IMR-90 (cell line): Measurements from ENCODE around the gene SLC5A11. TPM values are rescaled to one million over a fixed set of nuclear protein-coding genes. Genes with fewer than 3 reads are reported as not detected.
"Not testable (repeated sequence)": the region's sequence is repeated elsewhere in the genome, so short reads cannot be mapped to it uniquely, and the experiment has no call there.

Experiments
- ATAC-seq: fragments of 200-7000 bp; cut with Tn5 transposase; 2 replicates; pipeline ENCODE4 v1.9.1; 2020; ENCODE audit warnings: low read depth, mild to moderate bottlenecking, moderate library complexity
- BruUV-seq: library from RNA; stranded (reverse); fragments of 400-500 nt; replicated peaks from 2 replicates; lab custom pipeline; 2021; lab: Mats Ljungman, UMichigan
- CTCF ChIA-PET: fragments of 300-600 bp; formaldehyde crosslinking; extraction: SDS; loops from one replicate; lab custom pipeline; 2021; ENCODE audit warnings: antibody characterized with exemption; lab: Yijun Ruan, JAX
- POLR2A ChIA-PET: fragments of 300-600 bp; sonication (Branson Sonifier 250); formaldehyde crosslinking; loops from one replicate; lab custom pipeline; 2022; ENCODE audit warnings: antibody characterized with exemption; ENCODE audit not compliant: unreplicated experiment; lab: Charles Lee
- DNase-seq: peaks from one replicate; pipeline ENCODE4 v3.0.0; 2013
- H2AFZ ChIP-seq: replicated peaks from 2 replicates; pipeline ENCODE3; 2013; ENCODE audit warnings: low read length, mild to moderate bottlenecking; ENCODE audit not compliant: poor library complexity
- H2AK5ac ChIP-seq: 2 replicates; pipeline ENCODE4 v1.6.1; 2013; ENCODE audit warnings: low read depth, low read length, inconsistent platforms
- H2AK9ac ChIP-seq: replicated peaks from 2 replicates; pipeline ENCODE3; 2013; ENCODE audit warnings: mild to moderate bottlenecking, low read depth, low read length, moderate library complexity; ENCODE audit not compliant: poor library complexity
- H2BK120ac ChIP-seq: 2 replicates; pipeline ENCODE4 v1.6.1; 2013; ENCODE audit warnings: low read depth, low read length, inconsistent platforms
- H2BK15ac ChIP-seq: 3 replicates; pipeline ENCODE4 v1.6.1; 2013; ENCODE audit warnings: low read depth, low read length, inconsistent platforms
- H2BK20ac ChIP-seq: 2 replicates; pipeline ENCODE4 v1.6.1; 2013; ENCODE audit warnings: low read depth, mild to moderate bottlenecking, inconsistent platforms, low read length, moderate library complexity
- H2BK5ac ChIP-seq: 2 replicates; pipeline ENCODE4 v1.6.1; 2013; ENCODE audit warnings: mild to moderate bottlenecking, low read depth, low read length, inconsistent platforms; ENCODE audit not compliant: poor library complexity, severe bottlenecking
- H3K14ac ChIP-seq: replicated peaks from 2 replicates; pipeline ENCODE4 v1.6.1; 2013; ENCODE audit warnings: low read depth, low read length, inconsistent platforms
- H3K18ac ChIP-seq: 2 replicates; pipeline ENCODE4 v1.6.1; 2013; ENCODE audit warnings: low read depth, low read length, control low read depth
- H3K23ac ChIP-seq: 2 replicates; pipeline ENCODE4 v1.6.1; 2013; ENCODE audit warnings: low read depth, low read length, inconsistent platforms
- H3K27ac ChIP-seq: 2 replicates; pipeline ENCODE4 v1.5.1; 2013; ENCODE audit warnings: mild to moderate bottlenecking, control low read depth, low read length; ENCODE audit not compliant: insufficient read depth
- H3K27me3 ChIP-seq: 2 replicates; pipeline ENCODE4 v1.6.1; 2013; ENCODE audit warnings: low read length; ENCODE audit not compliant: control insufficient read depth, insufficient read depth
- H3K36me3 ChIP-seq: 2 replicates; pipeline ENCODE4 v1.6.1; 2013; ENCODE audit warnings: low read length, mixed read lengths; ENCODE audit not compliant: control insufficient read depth, insufficient read depth
- H3K4ac ChIP-seq: 2 replicates; pipeline ENCODE4 v1.6.1; 2013; ENCODE audit warnings: low read depth, low read length, inconsistent platforms
- H3K4me1 ChIP-seq: 2 replicates; pipeline ENCODE4 v1.6.1; 2013; ENCODE audit warnings: low read length, mixed read lengths; ENCODE audit not compliant: control insufficient read depth, insufficient read depth
- H3K4me2 ChIP-seq: 2 replicates; pipeline ENCODE4 v1.6.1; 2013; ENCODE audit warnings: low read depth, mild to moderate bottlenecking, control low read depth, low read length, moderate library complexity
- H3K4me3 ChIP-seq: 2 replicates; pipeline ENCODE4 v1.5.1; 2013; ENCODE audit warnings: low read depth, mild to moderate bottlenecking, control low read depth, low read length, moderate library complexity; ENCODE audit not compliant: insufficient read depth
- H3K56ac ChIP-seq: 2 replicates; pipeline ENCODE4 v1.6.1; 2013; ENCODE audit warnings: low read length, inconsistent platforms; ENCODE audit not compliant: insufficient read depth; ENCODE audit errors: extremely low read depth
- H3K79me1 ChIP-seq, 2 experiments: 2 replicates each; pipeline ENCODE4 v1.6.1; 2013; ENCODE audit warnings: low read length in 2 of 2, inconsistent platforms in 1 of 2, low read depth in 1 of 2
- H3K9ac ChIP-seq: 2 replicates; pipeline ENCODE4 v1.6.1; 2013; ENCODE audit warnings: low read depth, low read length, control low read depth
- H3K9me1 ChIP-seq: 2 replicates; pipeline ENCODE4 v1.6.1; 2013; ENCODE audit warnings: low read length, inconsistent platforms; ENCODE audit not compliant: insufficient read depth
- H3K9me3 ChIP-seq: 2 replicates; pipeline ENCODE4 v1.6.1; 2013; ENCODE audit warnings: low read length; ENCODE audit not compliant: control insufficient read depth, insufficient read depth
- H4K20me1 ChIP-seq: 2 replicates; pipeline ENCODE4 v1.6.1; 2013; ENCODE audit warnings: low read length, inconsistent platforms; ENCODE audit not compliant: insufficient read depth
- H4K5ac ChIP-seq: 2 replicates; pipeline ENCODE4 v1.6.1; 2013; ENCODE audit warnings: mild to moderate bottlenecking, low read depth, low read length, control low read depth
- H4K8ac ChIP-seq, 2 experiments: 2 replicates each; pipeline ENCODE4 v1.6.1; 2013; ENCODE audit warnings: low read depth in 2 of 2, low read length in 2 of 2, control low read depth in 1 of 2, inconsistent platforms in 1 of 2
- H4K91ac ChIP-seq: 2 replicates; pipeline ENCODE4 v1.6.1; 2013; ENCODE audit warnings: low read depth, low read length, inconsistent platforms; ENCODE audit not compliant: insufficient read depth
- CEBPB ChIP-seq: IDR thresholded peaks from 2 replicates; pipeline ENCODE4 v1.6.1; 2012; ENCODE audit warnings: low read depth, low read length, improper control_type of control experiment
- MXI1 ChIP-seq: IDR thresholded peaks from 2 replicates; pipeline ENCODE4 v1.6.1; 2012; ENCODE audit warnings: low read depth, mild to moderate bottlenecking, low read length, moderate library complexity, borderline replicate concordance
- WGBS, 2 experiments: methylation state at CpG; one replicate each; pipeline versions ENCODE4 v1.1.5 to v1.1.7; 2013; ENCODE audit warnings: missing lambda C conversion rate in 2 of 2; ENCODE audit not compliant: insufficient read length in 1 of 2; ENCODE audit errors: extremely low coverage in 2 of 2; 5-methylcytosine and 5-hydroxymethylcytosine counted together
- dilution Hi-C: fragments of 300-500 bp; cut with HindIII; formaldehyde crosslinking; loops from one replicate; pipeline ENCODE4 v1.14.3; 2018; ENCODE audit warnings: low sequenced_read_pairs; ENCODE audit not compliant: unreplicated experiment
- in situ Hi-C: fragments of 300-500 bp; cut with MboI; formaldehyde crosslinking; loops from 3 replicates; pipeline ENCODE4 v1.14.3; 2019; ENCODE audit warnings: low sequenced_read_pairs, inconsistent platforms, mixed read lengths
- intact Hi-C: fragments of 100-400 bp; cut with micrococcal nuclease; formaldehyde crosslinking; loops from 2 replicates; pipeline ENCODE4 v1.10.0; 2022
- polyA plus RNA-seq, 3 experiments: library from polyadenylated mRNA; depleted of rRNA; stranded (reverse); fragments of >200 nt; gene quantifications; 2 replicates each; pipeline ENCODE4 v1.2.3, GENCODE V29; 2012; ENCODE audit warnings: low replicate concordance in 1 of 3
- total RNA-seq: library from RNA; depleted of rRNA; stranded (reverse); fragments of >200 nt; gene quantifications from 2 replicates; pipeline ENCODE4 v1.2.3, GENCODE V29; 2012

Gene SLC5A11
- total and polyA plus RNA-seq, 2 of the 4 experiments (the other 2 are of a cell fraction) = under 0.01 TPM; not detected in 1

DNA sequence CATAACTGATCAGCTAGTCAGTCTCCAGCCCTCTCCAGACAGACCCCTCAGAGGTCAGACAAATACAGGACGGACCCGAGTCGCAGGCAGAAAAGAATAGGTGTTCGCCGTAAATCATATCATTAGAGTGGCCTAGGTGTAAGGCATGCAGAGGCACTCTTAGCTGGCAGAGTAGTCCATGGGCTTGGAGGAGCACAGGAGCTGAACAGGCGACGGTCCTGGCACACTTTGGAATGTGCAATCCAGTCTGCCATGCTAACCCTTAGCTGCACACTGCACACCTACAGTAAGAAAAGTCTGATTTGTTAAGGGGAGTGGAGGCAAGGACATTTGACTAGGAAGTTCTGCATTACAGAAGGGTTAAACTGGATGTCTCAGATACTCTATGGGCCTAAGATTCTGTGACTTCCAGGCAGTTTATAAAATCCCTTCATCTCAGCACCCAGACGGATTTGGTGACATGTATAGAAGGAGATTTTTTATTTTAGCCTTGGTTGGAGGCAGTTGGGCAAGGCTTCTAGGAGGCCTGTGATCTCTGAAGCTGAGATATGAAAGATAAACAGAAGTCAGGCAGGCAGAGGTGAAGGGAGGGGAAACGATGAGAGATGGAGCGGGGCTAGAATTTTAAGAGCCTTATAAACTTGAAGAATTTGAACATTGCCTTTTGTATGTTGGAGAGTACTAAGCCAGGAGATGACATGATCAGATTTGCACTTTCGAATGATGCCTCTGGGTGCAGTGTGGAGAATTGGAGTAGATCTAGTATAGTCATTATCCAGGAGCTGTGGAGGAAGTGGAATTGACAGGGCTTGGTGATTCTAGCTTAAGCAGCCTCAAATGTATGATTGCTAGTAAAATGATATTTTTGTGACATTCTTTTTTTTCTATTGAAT lies 34.6 kb upstream of the SLC5A11 start:
- H3K36me3 ChIP-seq = peaks cover 58% of the 10 kb centered on the region
- no TSS peak for BruUV-seq
- H3K14ac ChIP-seq = no peak overlapping the region
- dilution Hi-C loops (no loop called here), intact Hi-C loops (no loop called here), in situ Hi-C loops (no loop called here)
- H3K27me3 ChIP-seq = no peaks in the 10 kb centered on the region
- peaks cover 5 to 9% of the 10 kb centered on the region in 2 experiments; a peak in 2 of 4 replicates for H3K79me1 ChIP-seq
- H3K56ac ChIP-seq = no peak overlapping the region
- no peak overlapping the region for H2BK15ac ChIP-seq
- no peak overlapping the region for H3K4me3 ChIP-seq
- H3K4me1 ChIP-seq = no peaks in the 10 kb centered on the region
- H3K9ac ChIP-seq = no peak overlapping the region
- H3K4me2 ChIP-seq = no peak overlapping the region
- no peak overlapping the region for H4K91ac ChIP-seq
- POLR2A ChIA-PET = no interaction called here
- H2AFZ ChIP-seq = no peak overlapping the region
- no peaks in the 10 kb centered on the region for H3K9me3 ChIP-seq
- no peak overlapping the region for H4K8ac ChIP-seq
- H4K5ac ChIP-seq = no peak overlapping the region
- no peak overlapping the region for H3K18ac ChIP-seq
- H2AK9ac ChIP-seq = no peak overlapping the region
- H3K9me1 ChIP-seq = 0 out of 2 replicates have a peak, but pooled peaks cover 3% of the 10 kb centered on the region
- WGBS, 2 experiments = no CpG with 5 or more reads among the region's 11 CpGs
- H4K20me1 ChIP-seq = no peaks in the 10 kb centered on the region
- no peak overlapping the region for H2BK120ac ChIP-seq
- no peak overlapping the region for H3K27ac ChIP-seq
- no peak overlapping the region for H2BK5ac ChIP-seq
- no peak overlapping the region for H3K23ac ChIP-seq
- no peak overlapping the region for H2AK5ac ChIP-seq
- no peak overlapping the region for H2BK20ac ChIP-seq
- ATAC-seq (no peak; the same call in 1 of the 2 replicates), DNase-seq (no peak)
- no peak for TF ChIP-seq CEBPB
- no peak for TF ChIP-seq MXI1
- H3K4ac ChIP-seq = no peak overlapping the region
- CTCF ChIA-PET = no interaction called here

DNA sequence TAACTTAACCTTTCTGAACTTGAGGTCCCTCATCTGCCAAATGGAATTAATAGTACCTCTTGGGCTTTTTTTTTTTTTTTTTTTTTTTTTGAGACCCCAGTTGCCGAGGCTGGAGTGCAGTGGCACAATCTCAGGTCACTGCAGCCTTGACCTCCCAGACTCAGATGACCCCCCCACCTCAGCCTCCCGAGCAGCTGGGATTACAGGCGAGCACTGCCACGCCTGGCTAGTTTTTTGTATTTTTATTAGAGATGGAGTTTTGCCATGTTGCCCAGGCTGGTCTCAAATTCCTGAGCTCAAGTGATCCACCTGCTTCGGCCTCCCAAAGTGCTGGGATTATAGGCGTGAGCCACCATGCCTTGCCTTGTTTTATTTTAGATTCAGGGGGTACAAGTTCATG lies 33.0 kb upstream of the SLC5A11 start:
- H3K9ac ChIP-seq, H3K27me3 ChIP-seq, H3K9me3 ChIP-seq, DNase-seq, H4K5ac ChIP-seq, dilution Hi-C loops, H2BK5ac ChIP-seq, H3K4ac ChIP-seq, H3K18ac ChIP-seq, H3K4me3 ChIP-seq, H2BK120ac ChIP-seq, H3K9me1 ChIP-seq, H3K14ac ChIP-seq, H3K4me1 ChIP-seq, H3K4me2 ChIP-seq, BruUV-seq, CTCF ChIA-PET, H2AFZ ChIP-seq, ATAC-seq, H4K8ac ChIP-seq, H3K56ac ChIP-seq, H2AK5ac ChIP-seq, H2AK9ac ChIP-seq, H3K23ac ChIP-seq, H2BK15ac ChIP-seq, intact Hi-C loops, in situ Hi-C loops, H2BK20ac ChIP-seq, H3K27ac ChIP-seq, H4K20me1 ChIP-seq, H4K91ac ChIP-seq: not testable (repeated sequence)
- peaks cover 60% of the 10 kb centered on the region for H3K36me3 ChIP-seq
- H3K79me1 ChIP-seq = peaks cover 8 to 13% of the 10 kb centered on the region in 2 experiments; a peak in 3 of 4 replicates
- WGBS, 2 experiments = 100% methylated on average over 2 of the region's 6 CpGs; no CpG with 5 or more reads in 1 of the 2 experiments
- POLR2A ChIA-PET = interaction anchor here (0.6 kb wide), 1 partner anchor 249 kb away, joined by 4 read pairs; no protein-coding TSS in a partner anchor
